Small intestine (tissue), 7 donors: Measurements from ENCODE around the gene HOXA6. TPM values are rescaled to one million over a fixed set of nuclear protein-coding genes. Genes with fewer than 3 reads are reported as not detected.
A peak's percentile ranks its signal among the peaks of the same experiment; 100 is the strongest.

Experiments
- DNase-seq, 2 donors: peaks; one replicate each; pipeline versions ENCODE4 v3.0.0 to v3.0.0-alpha.2; 2013
- FAIRE-seq: peaks from 2 replicates; lab custom pipeline; 2012; peaks lifted over from hg19 to GRCh38; lab: Jason Lieb, UNC
- H3K27ac ChIP-seq, 3 donors: one replicate each; pipeline ENCODE4 v1.5.1; 2013; ENCODE audit warnings: low read length in 2 of 3, mild to moderate bottlenecking in 2 of 3, control low read depth in 1 of 3, inconsistent platforms in 1 of 3, low read depth in 1 of 3, moderate library complexity in 1 of 3
- H3K27me3 ChIP-seq, 3 donors: one replicate each; pipeline ENCODE4 v1.6.1; 2013; ENCODE audit warnings: low read length in 3 of 3, inconsistent platforms in 1 of 3; ENCODE audit not compliant: control insufficient read depth in 3 of 3, insufficient read depth in 3 of 3
- H3K36me3 ChIP-seq, 3 donors: one replicate each; pipeline ENCODE4 v1.6.1; 2013; ENCODE audit warnings: low read length in 3 of 3, inconsistent platforms in 1 of 3, low read depth in 1 of 3, mild to moderate bottlenecking in 1 of 3, moderate library complexity in 1 of 3; ENCODE audit not compliant: control insufficient read depth in 3 of 3, insufficient read depth in 2 of 3
- H3K4me1 ChIP-seq, 3 donors: one replicate each; pipeline ENCODE4 v1.6.1; 2013; ENCODE audit warnings: low read length in 2 of 3, inconsistent platforms in 1 of 3, low read depth in 1 of 3, mild to moderate bottlenecking in 1 of 3, moderate library complexity in 1 of 3; ENCODE audit not compliant: control insufficient read depth in 3 of 3, insufficient read depth in 2 of 3
- H3K4me3 ChIP-seq, 3 donors: one replicate each; pipeline ENCODE4 v1.5.1; 2013; ENCODE audit warnings: low read length in 3 of 3, control low read depth in 1 of 3, inconsistent platforms in 1 of 3, low read depth in 1 of 3, mild to moderate bottlenecking in 1 of 3, moderate library complexity in 1 of 3
- H3K9me3 ChIP-seq, 2 donors: one replicate each; pipeline ENCODE4 v1.6.1; 2013; ENCODE audit warnings: low read depth in 1 of 2, low read length in 1 of 2; ENCODE audit not compliant: control insufficient read depth in 2 of 2, insufficient read depth in 1 of 2
- WGBS, 3 donors: extraction: QIAGEN DNeasy Blood & Tissue Kit; methylation state at CpG; one replicate each; pipeline ENCODE4 v1.1.7; 2013; 5-methylcytosine and 5-hydroxymethylcytosine counted together
- polyA plus RNA-seq, 4 donors: library from polyadenylated mRNA; stranded (reverse) in 3 of 4; unstranded in 1 of 4; fragments of 200-250 nt in 3 of 4; fragments of 120-200 nt in 1 of 4; gene quantifications; one replicate each; pipeline versions ENCODE4 v1.2.1 to v1.2.3, GENCODE V29; 2013
- donor health status: healthy with polysubstance abuse.
- donor health status: control.
- donor health status: control.
- donor health status: Bipolar disorder and iron deficiency.
- donor health status: healthy.

The HOXA6 gene
- polyA plus RNA-seq, 4 donors = 0.46 to 29.7 (median 0.81) TPM; not detected in 1

DNA sequence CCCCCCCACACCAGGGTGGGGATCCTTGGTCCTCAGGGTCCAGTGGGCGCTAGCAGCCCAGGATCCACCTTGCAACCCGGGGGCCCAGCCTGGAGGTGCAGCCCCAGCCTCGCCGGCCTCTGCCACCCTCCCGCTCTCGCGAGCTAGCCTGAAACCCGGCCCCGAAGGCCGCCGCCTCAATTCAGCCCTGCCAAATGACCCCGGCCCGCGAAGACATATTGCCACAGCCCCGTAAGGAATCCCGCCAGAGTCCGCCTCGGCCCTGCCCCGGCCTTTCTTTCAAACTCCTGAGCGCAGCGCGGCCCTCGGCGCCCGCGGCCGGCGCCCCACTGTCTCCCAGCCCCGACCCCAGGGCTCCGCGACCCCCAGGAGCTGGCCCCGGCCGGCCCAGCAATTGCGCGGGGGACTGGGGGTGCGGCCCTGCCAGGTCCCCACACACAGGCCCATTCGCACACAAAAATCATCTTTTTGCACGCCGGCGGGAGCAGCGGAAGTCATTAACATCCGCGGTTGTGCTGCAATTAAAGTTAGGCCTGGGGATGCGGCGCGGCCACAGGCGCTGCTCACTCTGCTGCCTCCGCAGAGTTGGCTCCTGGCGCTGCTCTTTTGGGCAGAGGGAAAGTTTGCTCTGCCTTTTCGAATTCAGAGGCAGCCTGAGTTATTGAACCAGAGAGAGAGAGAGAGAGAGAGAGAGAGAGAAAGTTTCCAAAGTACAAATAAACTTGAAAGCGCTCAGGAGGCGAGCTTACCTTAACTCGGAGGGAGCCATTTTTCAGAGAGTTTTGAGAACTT is 8.0 kb downstream of the HOXA6 start:
- peak overlapping the region; percentile 45 to 53 (median 46) for H3K4me3 ChIP-seq
- peaks cover 0 to 51% (median 2%) of the 10 kb centered on the region in 3 donors for H3K4me1 ChIP-seq
- H3K36me3 ChIP-seq = peaks cover 0 to 21% (median 0%) of the 10 kb centered on the region in 3 donors
- DNase-seq (peak in 1 of 2 donors; percentile 79), FAIRE-seq (no peak)
- peaks cover 5 to 22% (median 9%) of the 10 kb centered on the region in 3 donors for H3K27me3 ChIP-seq
- 12 to 35% (median 29%) methylated on average over 45 to 53 of the region's 53 CpGs for WGBS, 3 donors
- no peaks in the 10 kb centered on the region for H3K9me3 ChIP-seq
- peak overlapping the region; percentile 74 to 81 (median 77) for H3K27ac ChIP-seq

DNA sequence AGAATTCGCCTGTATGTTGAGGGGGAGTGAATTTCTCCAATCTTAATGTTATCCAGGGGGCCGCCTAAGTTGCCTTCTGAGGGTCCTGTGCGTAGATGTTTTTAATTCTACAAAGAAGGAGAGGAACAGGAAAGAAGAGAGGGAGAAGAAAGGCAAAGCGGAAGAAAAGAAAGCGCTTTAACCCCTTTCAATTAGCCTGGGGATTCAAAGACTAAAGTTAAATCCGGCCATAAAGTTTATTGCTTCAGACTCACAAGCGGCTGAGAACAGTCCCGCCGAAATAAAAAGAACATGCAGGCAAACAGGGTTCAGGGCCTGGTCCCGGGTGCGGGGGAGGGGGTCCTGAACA is 8.6 kb downstream of the HOXA6 start:
- FAIRE-seq (no peak), DNase-seq (peak in 1 of 2 donors; percentile 46)
- peak overlapping the region; percentile 74 to 81 (median 77) for H3K27ac ChIP-seq
- H3K4me1 ChIP-seq = peaks cover 0 to 51% (median 2%) of the 10 kb centered on the region in 3 donors
- no peaks in the 10 kb centered on the region for H3K9me3 ChIP-seq
- 22 to 41% (median 40%) methylated on average over 11 of the region's 11 CpGs for WGBS, 3 donors
- H3K36me3 ChIP-seq = peaks cover 0 to 16% (median 0%) of the 10 kb centered on the region in 3 donors
- H3K4me3 ChIP-seq = peak overlapping the region; percentile 45 to 53 (median 46)
- H3K27me3 ChIP-seq = peaks cover 5 to 16% (median 9%) of the 10 kb centered on the region in 3 donors

DNA sequence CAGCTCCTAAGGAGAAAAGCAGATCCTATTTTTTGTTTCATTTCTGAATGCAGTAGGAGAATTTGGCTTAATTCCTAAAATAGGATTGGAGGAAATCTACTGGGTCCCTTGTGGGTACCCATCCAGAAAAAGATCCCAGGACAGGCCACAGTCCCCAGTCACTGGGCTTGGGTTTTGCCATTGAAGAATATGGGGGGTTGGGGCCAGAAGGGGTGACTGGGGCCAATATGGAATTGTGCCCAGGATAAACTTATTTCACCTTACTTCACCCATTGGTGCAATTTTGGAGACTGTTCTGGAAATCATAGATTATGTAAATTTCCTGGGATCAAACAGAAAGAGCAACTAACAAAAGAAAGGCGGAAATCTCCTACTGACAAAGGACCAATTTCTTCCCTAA is 9.1 kb downstream of the HOXA6 start:
- FAIRE-seq (no peak), DNase-seq (no peak)
- Histone ChIP-seq H3K27me3 (peaks cover 8 to 14% (median 9%) of the 10 kb centered on the region in 3 donors), H3K9me3 (no peaks in the 10 kb centered on the region), H3K36me3 (peaks cover 0 to 14% (median 0%) of the 10 kb centered on the region in 3 donors), H3K27ac (peak overlapping the region in 2 of 3 donors; percentile 77 to 81), H3K4me3 (peak overlapping the region in 1 of 3 donors; percentile 45), H3K4me1 (peaks cover 2 to 54% (median 5%) of the 10 kb centered on the region in 3 donors)
- WGBS, 3 donors = 75 to 76% (median 76%) methylated on average over 1 of the region's 1 CpG

DNA sequence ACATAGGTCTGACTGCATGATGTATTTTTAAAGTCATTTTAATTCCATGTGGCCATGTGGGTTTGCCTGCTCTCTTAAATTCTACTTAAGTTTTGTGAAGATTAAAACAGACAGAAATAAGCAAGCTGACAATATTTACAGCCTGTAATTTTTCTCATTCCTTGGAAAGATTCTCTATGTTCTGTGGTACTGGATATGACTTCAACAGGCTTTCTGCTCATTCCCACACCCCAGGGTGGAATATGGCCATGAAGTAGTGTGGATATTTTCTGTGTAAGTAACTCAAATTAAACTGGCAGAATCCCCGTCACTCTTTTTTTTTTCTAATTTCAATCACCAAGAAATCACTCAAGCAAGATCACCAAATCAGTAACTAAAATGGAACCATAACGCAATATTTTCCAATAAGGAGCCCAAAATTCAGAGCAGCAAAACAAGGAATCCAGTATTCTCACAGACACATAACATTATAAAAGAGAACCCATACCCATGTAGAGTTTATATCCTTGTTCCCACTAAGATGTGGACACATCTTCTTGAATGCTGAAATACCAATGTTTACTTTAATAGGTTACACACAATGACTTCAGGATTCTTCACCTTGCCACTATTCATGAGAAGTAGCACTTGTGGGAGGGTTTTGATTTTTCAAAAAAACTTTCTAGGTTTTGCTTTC is 9.8 kb downstream of the HOXA6 start:
- H3K27me3 ChIP-seq = peaks cover 4 to 13% (median 11%) of the 10 kb centered on the region in 3 donors
- H3K36me3 ChIP-seq = peaks cover 0 to 13% (median 0%) of the 10 kb centered on the region in 3 donors
- no peak for FAIRE-seq
- H3K27ac ChIP-seq = peak overlapping the region in 2 of 3 donors; percentile 77 to 81
- peaks cover 2 to 61% (median 5%) of the 10 kb centered on the region in 3 donors for H3K4me1 ChIP-seq
- no peaks in the 10 kb centered on the region for H3K9me3 ChIP-seq
- H3K4me3 ChIP-seq = no peak overlapping the region
- DNase-seq = no peak
- 69 to 83% (median 82%) methylated on average over 2 of the region's 2 CpGs for WGBS, 3 donors

DNA sequence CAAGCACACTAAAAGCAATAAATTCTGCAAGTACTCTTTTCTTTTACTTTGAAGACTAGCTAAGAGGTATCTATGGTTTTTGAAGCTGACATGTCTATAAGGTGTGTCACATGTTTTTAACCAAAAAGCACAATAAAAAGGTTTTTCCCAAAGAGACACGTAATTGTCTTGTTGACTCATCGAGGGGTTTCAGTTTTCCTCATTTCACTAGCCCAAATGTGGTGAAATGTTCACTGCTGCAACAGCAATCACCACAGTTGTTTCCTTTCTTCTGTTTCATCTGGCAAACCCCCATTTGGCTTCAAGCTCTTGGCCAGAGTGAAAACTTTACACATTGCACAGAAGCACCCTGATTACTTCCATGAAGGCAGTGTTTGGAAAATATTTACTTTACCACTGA is 13.2 kb downstream of the HOXA6 start:
- H3K36me3 ChIP-seq = peaks cover 0 to under 1% (median 0%) of the 10 kb centered on the region in 3 donors
- peak overlapping the region in 2 of 3 donors; percentile 61 to 77 for H3K27ac ChIP-seq
- DNase-seq = peak in 1 of 2 donors; percentile 46
- H3K27me3 ChIP-seq = peaks cover 0 to 6% (median 0%) of the 10 kb centered on the region in 3 donors
- no peak for FAIRE-seq
- no peak overlapping the region for H3K4me3 ChIP-seq
- no peaks in the 10 kb centered on the region for H3K9me3 ChIP-seq
- H3K4me1 ChIP-seq = peaks cover 0 to 63% (median 5%) of the 10 kb centered on the region in 3 donors
- WGBS, 3 donors = 38 to 65% (median 43%) methylated on average over 2 of the region's 2 CpGs

DNA sequence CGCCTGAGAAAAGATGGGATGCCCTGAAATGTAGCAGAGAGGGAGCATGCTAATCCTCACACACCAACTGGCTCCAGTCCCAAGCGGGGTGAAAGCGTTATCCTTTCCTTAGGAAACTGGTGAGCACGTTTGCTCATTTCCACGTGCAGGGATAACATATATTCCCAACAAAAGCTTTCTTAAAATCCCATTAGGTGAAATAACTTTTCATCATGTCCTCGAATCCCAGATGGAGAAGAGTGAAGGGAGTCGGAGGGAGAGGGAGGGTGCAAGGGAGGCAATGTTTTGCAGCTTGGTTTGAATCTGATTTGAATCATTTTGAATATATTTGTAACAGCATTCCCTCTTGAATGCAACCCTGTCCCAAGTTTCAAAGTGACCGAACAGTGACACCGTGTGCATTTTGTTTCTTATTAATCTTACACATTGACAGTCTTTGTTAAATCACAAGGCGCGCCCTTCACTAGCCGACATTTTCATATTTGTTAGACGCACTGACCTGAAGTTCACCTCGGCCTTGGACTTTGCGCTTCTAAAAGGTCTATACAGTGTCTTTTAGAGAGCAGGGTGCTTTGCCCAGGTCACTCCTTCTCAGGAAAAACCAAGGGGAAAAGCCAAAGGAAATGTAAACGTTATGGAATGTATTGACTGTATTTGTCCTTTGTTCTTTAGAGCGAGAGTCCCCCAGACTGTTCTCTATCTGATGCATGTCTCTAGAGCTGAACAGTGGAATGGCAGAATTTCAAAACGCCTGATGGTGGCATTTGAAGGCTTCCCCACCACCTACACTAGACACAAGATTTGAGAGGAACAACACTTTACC is 14.0 kb downstream of the HOXA6 start:
- Histone ChIP-seq H3K27me3 (peaks cover 0 to 6% (median 0%) of the 10 kb centered on the region in 3 donors), H3K4me3 (no peak overlapping the region), H3K36me3 (peaks cover 0 to 4% (median 0%) of the 10 kb centered on the region in 3 donors), H3K9me3 (no peaks in the 10 kb centered on the region), H3K27ac (peak overlapping the region in 2 of 3 donors; percentile 61 to 77), H3K4me1 (peaks cover 0 to 65% (median 5%) of the 10 kb centered on the region in 3 donors)
- no peak for FAIRE-seq
- 31 to 50% (median 48%) methylated on average over 18 of the region's 18 CpGs for WGBS, 3 donors
- DNase-seq = peak; percentile 36 to 72

DNA sequence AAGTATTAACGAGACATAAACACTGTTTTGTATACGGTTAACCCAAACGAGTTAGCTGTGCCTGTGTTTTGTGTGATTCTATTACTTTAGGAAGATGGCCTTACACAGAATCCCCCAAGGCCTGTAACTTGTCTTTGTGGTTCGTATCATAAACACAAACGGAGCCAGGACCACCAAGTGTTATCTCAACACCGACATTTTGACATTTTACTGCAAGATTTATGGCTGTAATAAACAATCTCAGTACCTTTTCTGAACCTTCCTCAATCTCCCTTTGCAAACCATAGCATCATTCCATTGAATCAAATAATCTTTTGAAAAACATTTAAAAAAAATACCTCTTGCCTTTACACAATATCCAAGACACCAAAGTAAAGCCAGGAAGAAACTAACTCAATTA is 14.6 kb downstream of the HOXA6 start:
- FAIRE-seq = no peak
- Histone ChIP-seq H3K4me1 (peaks cover 0 to 59% (median 5%) of the 10 kb centered on the region in 3 donors), H3K9me3 (no peaks in the 10 kb centered on the region), H3K27me3 (peaks cover 0 to 6% (median 0%) of the 10 kb centered on the region in 3 donors), H3K36me3 (peaks cover 0 to 4% (median 0%) of the 10 kb centered on the region in 3 donors), H3K4me3 (no peak overlapping the region), H3K27ac (peak overlapping the region in 1 of 3 donors; percentile 61)
- WGBS, 3 donors = 38 to 61% (median 50%) methylated on average over 6 of the region's 6 CpGs
- DNase-seq = no peak
